ENCODE data around the gene JAG2. TPM values are rescaled to one million over a fixed set of nuclear protein-coding genes. Genes with fewer than 3 reads are reported as not detected.

Gene JAG2
- total RNA-seq, 1 donor from 2014 or later, result 33.6 TPM

- intact Hi-C loops (cut with micrococcal nuclease), result no loop called here
- DNase-seq (no peak), ATAC-seq (no peak)
These were observed 60.6 kb downstream of the JAG2 start for GRCh38 chr14:105107781-105108515.

DNA sequence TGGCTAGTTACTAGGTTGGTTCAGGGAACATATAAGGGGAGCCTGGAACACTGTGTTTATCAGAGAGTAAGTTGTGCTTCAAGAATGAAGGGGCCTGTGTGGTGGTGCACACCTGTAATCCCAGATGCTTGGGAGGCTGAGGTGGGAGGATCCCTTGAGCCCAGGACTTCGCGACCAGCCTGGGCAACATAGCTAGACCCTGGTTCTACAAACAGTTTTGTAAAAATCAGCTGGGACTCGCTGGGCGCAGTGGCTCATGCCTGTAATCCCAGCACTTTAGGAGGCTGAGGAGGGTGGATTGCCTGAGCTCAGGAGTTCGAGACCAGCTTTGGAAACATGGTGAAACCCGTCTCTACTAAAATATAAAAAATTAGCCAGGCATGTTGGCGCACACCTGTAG is 61.2 kb downstream of the JAG2 start:
- intact Hi-C loops (cut with micrococcal nuclease), result no loop called here
- no peak for DNase-seq
- no peak for ATAC-seq

- intact Hi-C loops (cut with micrococcal nuclease), result loop anchor here (2.0 kb wide), 1 partner anchor 18 kb away; no protein-coding TSS in a partner anchor
- DNase-seq (no peak), ATAC-seq (no peak)
These were observed 63.4 kb downstream of the JAG2 start for GRCh38 chr14:105105158-105105557.

- DNase-seq, result no peak
- no peak for ATAC-seq
- intact Hi-C loops (cut with micrococcal nuclease), result no loop called here
These were observed 65.7 kb downstream of the JAG2 start for GRCh38 chr14:105102893-105103292.

DNA sequence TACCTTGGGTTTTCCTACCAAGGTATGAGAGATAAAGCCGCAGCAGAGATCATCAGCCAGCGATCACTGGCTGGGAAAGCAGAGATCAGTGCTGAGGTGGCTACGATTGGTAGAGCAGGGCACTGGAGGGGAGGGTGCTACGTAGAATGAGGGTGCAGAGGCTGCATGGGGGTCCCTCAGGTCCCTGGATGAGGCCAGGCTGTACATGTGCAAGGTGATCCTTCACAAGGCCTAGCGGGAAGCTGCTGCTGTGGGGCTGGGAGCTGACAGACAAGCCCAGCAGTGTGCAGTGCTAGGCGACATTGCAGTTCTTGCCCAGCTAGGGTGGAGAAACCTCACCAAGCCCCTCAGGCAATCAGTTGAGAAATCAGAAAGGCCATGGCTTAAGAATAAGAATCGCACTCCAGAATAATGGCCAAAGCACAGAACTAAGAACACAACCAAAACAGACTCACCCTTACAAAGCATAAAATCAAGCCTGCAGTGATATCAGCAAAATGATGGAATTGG is 66.2 kb downstream of the JAG2 start:
- intact Hi-C loops (cut with micrococcal nuclease), result no loop called here
- ATAC-seq (no peak), DNase-seq (no peak)

DNA sequence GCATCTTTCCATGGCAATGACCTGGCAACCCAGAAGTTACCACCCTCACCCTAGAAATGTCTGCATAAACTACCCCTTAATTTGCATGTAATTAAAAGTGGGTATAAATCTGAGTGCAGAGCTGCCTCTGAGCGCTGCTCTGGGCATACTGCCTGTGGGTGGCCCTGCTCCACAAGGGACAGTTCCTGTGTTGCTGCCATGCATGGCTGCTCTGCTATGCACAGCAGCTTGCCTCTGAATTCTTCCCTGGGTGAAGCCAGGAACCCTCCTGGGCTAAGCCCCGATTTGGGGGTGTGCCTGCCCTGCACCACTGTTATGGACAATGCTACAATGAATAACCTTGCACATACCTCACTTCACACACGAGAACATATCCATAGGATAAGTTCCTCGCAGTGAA is 67.7 kb downstream of the JAG2 start:
- DNase-seq (no peak), ATAC-seq (no peak)
- intact Hi-C loops (cut with micrococcal nuclease), result no loop called here

DNA sequence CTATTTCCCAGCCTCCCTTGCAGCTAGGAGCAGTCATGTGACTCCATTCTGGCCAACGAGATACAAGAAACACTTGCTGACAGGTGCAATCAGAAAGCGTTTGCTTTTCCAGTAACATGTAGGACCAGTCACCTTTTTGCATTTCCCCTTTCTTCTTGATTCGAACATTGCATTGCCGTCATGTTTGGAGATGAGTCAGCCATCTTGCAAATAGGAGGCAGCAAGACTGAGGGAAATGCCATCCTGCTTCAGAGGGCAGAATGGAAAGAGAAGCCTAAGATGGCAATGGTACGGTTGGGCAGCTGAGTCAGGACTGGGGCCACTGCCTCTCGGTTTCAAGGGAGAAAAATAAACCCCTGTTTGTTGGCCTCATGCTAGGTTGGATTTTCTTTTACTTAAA is 68.8 kb downstream of the JAG2 start:
- ATAC-seq (no peak), DNase-seq (no peak)
- intact Hi-C loops (cut with micrococcal nuclease), result no loop called here

- ATAC-seq (no peak), DNase-seq (no peak)
- intact Hi-C loops (cut with micrococcal nuclease), result no loop called here
These were observed 70.3 kb downstream of the JAG2 start for GRCh38 chr14:105098316-105098715.

DNA sequence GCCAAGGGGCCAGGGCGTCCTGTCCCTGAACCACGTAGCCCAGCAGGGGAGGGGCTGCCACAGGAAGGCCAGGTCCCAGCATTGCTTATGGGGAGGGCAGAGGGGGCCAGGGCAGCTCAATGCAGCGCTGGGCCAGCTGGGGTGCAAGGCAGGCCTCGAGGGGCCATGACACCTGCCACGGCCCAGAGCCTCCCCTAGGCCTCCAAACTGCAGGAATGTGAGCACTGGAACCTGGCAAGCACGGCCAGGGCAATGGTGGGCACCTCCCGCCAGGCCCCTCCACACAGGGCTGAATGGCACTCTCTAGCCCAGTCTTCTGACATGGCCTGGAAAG is 70.8 kb downstream of the JAG2 start:
- intact Hi-C loops (cut with micrococcal nuclease), result no loop called here
- ATAC-seq (no peak), DNase-seq (no peak)

GRCh38 chr14:105096206-105096875 is 72.2 kb downstream of the JAG2 start:
- ATAC-seq (no peak), DNase-seq (no peak)
- intact Hi-C loops (cut with micrococcal nuclease), result no loop called here

DNA sequence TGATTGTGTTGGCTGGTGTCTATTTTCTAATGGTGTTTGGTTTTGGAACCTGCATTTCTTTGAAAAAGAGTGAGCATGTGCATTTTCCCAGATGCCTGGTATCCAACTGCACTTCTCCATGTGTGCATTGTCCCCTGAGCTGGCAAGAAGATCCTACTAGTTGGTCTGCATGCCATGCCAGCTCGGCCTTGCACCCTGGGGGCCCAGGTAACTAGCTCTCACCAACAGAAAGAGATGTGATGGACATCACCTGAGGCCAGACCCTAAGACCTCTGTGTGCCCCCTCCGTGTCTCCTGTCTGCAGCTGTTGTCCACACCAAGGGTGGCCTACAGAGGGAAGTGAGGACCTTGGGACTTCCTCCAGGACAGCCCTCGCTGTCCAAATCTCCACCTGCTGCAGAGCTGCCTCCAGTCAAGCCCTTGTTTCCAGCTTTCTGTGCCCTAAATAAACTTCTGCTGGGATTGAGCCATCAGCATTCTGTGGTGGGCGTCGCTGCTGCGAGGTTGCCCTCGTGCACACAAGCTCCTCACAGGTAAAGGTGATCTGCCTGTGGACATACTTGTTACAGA is 73.3 kb downstream of the JAG2 start:
- intact Hi-C loops (cut with micrococcal nuclease), result no loop called here
- no peak for ATAC-seq
- no peak for DNase-seq

- DNase-seq (no peak), ATAC-seq (no peak)
- intact Hi-C loops (cut with micrococcal nuclease), result no loop called here
These were observed 74.2 kb downstream of the JAG2 start for GRCh38 chr14:105094193-105094907.

DNA sequence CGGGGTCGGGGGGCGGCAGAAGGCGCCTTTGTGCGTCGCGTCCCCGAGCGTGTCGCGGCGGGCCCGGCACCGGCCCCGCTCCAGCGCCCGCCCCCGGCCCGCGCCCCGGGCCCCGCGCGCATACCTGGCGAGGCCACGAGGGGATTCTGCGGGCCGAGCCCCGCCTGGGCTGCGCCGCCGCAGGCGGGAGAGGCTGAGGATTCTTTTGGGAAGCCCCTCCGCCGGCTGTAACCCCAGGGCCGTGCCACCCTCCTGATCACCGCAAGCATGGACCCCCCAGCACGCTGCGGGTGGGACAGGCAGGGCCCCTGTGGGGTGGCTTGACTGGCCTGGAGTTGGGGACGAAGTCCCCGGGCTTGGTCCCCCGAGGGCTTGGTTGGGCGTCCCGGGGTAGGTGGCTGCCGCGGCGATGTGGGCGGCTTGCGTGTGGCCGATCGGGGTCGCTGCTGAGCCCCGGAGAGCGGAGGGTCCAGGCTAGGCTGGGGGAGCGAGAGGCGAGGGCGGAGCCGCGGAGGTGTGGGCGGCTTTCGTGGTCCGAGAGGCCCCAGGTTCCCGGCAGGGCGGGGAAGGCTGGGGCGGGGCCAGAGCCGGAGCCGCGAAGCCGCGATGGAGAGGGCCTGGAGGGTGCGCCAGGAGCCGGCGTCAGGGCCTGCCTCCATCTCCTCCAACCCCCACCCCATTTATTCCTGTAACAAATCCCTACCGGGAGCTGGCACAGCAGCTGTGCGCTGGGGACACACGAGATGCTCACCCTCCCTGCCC is 75.0 kb downstream of the JAG2 start:
- intact Hi-C loops (cut with micrococcal nuclease), result no loop called here
- ATAC-seq, result peak; percentile 50
- DNase-seq, result peak; percentile 88

DNA sequence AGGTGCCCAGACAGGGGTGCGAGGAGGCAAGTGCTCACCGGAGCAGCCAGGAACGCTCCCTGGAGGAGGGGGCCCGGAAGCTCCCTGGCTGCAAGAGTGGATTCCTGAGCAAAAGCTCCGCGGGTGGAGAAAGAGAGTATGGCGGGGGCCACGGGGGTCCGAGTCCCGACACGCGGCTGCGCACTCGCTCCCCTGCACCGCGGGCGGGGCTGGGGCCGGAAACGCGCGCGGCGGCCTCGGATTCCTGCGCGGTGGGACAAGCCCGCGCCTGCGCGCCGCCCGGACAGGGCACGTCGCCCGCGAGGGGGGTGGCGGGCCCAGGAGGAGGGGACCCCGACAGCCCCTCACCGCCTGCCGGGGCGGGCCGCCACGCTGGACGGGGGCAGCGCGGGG is 75.5 kb downstream of the JAG2 start:
- peak; percentile 49 for ATAC-seq
- intact Hi-C loops (cut with micrococcal nuclease), result no loop called here
- peak; percentile 87 for DNase-seq

DNA sequence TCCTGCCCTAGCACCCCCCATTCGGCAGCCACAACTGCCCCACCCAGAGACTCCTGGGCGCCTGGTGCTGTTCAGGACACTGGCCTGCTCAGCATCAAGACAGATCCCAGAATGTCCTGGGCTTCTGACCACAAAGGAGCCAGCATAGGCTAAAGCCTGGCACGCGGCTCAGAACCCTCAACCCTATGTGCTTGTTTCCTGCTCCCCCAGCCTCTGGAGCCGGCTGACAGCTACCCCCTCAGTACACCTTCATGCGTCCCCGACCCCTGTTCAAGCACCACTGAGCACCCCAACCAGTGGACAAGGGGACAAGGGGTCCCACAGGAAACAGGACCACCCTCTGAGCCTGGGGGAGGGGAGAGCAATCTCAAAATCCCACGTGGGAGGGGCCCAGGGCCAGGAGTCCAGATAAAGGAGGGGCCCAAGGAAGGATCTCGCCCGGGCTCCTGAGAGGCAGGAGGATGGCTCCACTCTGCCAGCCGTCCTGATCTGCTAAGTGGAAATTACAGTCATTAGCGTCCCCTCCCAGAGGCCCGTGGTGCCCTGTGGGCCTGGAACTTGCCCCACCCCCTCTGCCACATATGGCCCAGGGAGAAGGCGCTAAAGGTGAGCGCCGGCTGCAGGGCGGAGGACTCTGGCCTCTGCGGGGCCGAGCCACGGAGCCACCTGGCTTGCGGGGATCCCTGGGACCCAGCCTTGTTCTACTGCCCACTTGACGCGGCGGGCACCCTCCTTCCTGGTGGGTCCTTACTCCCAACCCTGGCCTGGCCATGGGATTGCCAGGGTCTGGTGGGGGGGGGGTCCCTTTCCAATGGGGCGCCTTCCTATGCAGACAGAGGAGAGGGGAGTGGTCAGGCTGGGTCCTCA is 76.2 kb downstream of the JAG2 start:
- DNase-seq (peak; percentile 41), ATAC-seq (peak; percentile 1)
- intact Hi-C loops (cut with micrococcal nuclease), result no loop called here

- DNase-seq (peak; percentile 90), ATAC-seq (peak; percentile 57)
- intact Hi-C loops (cut with micrococcal nuclease), result no loop called here
These were observed 76.9 kb downstream of the JAG2 start for GRCh38 chr14:105091517-105092170.

DNA sequence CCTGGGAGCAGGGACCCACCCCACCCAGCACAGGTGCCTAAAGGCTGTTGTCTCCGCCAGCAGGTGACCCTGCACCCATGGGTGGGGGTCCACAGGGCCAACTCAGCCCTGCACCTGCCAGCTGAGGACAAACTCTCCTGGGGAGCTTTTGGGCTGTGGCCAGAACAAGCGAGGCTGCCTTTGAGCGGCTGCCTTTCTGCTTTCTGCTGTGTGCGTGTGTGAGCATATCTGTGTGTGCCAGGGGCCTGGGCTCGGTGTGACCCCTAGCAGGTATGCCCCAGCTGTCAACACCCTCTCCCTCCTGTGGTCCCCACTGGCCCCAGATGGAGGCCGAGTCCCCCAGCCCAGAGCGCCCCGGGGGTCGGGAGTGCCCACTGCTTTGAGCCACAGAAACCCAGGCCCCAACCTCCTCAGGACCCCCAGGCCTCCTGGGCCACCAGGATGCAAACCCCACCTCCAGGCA is 77.5 kb downstream of the JAG2 start:
- no peak for ATAC-seq
- intact Hi-C loops (cut with micrococcal nuclease), result no loop called here
- peak; percentile 39 for DNase-seq

All from left ventricle myocardium superior (tissue), 1 donor.